Measurements from ENCODE around the gene CHRND.

GRCh38 chr2:232545511-232546375, 19.8 kb downstream of the CHRND start:
- TF ChIP-seq EEA1 (CRISPR knock-in tag; IDR thresholded peaks at IDR 0.05; ENCODE audit: borderline replicate concordance) (no peak), SNRNP70 (IDR thresholded peaks at IDR 0.05; ENCODE audit: low read depth, low read length) (no peak), JUND (CRISPR knock-in tag; IDR thresholded peaks at IDR 0.05) (no peak), CTCF (CRISPR knock-in tag; IDR thresholded peaks at IDR 0.05) (no peak), EP300 (IDR thresholded peaks at IDR 0.05; ENCODE audit: low read depth in 2 of 2, low read length in 2 of 2) (no peak), EP300 (CRISPR knock-in tag; IDR thresholded peaks at IDR 0.05; ENCODE audit: borderline replicate concordance) (no peak), ZKSCAN5 (CRISPR knock-in tag; IDR thresholded peaks at IDR 0.05) (no peak), MAF1 (CRISPR knock-in tag; IDR thresholded peaks at IDR 0.05; ENCODE audit: borderline replicate concordance) (no peak), ZBTB21 (CRISPR knock-in tag; IDR thresholded peaks at IDR 0.05) (no peak), FOXJ3 (CRISPR knock-in tag; IDR thresholded peaks at IDR 0.05; ENCODE audit: borderline replicate concordance) (no peak)
